Measurements from ENCODE around the gene HACL1.
"Not testable (repeated sequence)": the region's sequence is repeated elsewhere in the genome, so short reads cannot be mapped to it uniquely, and the experiment has no call there.

DNA sequence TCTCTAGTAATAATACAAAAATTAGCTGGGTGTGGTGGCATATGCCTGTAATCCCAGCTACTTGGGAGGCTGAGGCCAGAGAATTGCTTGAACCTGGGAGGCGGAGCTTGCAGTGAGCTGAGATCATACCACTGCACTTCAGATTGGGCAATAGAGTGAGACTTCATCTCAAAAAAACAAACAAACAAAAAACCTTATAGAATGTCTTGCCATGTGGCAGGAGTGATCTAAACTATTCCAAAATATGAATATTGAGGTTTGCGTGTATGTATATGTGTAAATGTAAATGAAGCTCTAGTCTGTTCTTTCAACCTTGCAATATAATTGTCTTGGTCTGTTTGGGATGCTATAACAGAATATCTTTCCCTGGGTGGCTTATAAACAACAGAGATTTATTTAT, 68.8 kb downstream of the HACL1 start:
- not testable (repeated sequence) for TF ChIP-seq POLR2A, POLR2AphosphoS5 (IDR thresholded peaks at IDR 0.05; ENCODE audit: low read depth, low read length)

Measured in GM12892 (cell line).